GM19023 (cell line): ENCODE data around the gene ZNF598.

ENCODE experiments used
- ATAC-seq: cut with Tn5 transposase; IDR thresholded peaks from one replicate; pipeline ENCODE4 v1.9.1; 2021; ENCODE audit warnings: mild to moderate bottlenecking, moderate library complexity; ENCODE audit not compliant: unreplicated experiment

ZNF598 gene

DNA sequence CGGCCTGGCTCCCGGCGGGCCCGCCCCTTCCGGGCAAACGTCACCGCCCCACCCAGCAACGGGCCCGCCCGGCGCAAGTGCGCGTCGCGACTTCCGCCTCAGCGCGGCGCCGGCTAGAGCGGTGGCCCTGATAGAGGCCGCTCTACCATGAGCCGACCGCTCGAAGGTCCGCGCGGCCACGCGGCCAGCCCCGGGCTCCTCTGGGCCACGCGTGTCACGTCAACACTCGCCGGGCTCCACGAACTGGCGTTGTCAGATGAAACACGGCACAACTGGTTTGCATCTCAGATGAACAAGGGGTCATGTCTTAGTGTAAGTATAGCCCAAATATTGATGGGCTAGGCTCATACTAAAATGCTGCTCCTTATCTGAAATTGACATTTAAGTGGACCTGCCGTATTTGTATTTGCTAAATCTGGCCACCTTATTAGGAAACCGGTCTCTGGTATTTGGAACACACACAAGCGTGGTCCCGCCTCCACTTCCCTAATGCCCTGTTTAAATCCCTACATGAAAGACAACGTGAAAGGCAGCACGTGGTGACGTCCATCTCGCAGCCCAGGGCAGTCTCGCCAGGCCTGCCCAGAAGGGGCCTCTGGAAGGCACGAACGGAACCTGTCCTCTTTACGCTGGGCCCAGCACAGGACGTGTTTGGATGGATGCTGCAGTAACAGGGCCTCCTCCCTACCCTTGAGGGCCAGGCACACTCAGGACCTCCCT is at the start of gene ZNF598:
Gene ZNF598, minus strand, starts transcription at position 31 of the 720 bp plus-strand sequence.
- peak; percentile 91 for ATAC-seq

DNA sequence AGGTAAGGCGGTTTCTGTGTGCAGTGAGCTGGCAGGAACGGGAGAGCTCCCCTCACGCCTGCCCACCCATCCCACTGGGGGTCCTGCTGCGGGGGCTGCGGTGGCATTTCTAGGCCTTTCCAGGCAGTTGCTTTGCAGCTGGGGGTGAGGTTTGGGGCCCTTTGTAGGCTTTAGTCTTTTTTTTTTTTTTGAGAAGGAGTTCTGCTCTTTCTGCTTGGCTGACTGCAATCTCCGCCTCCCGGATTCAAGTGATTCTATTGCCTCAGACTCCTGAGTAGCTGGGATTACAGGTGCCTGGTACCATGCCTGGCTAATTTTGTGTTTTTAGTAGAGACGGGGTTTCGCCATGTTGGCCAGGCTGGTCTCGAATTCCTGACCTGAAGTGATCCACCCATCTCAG is 49.3 kb upstream of the ZNF598 start:
- no peak for ATAC-seq

DNA sequence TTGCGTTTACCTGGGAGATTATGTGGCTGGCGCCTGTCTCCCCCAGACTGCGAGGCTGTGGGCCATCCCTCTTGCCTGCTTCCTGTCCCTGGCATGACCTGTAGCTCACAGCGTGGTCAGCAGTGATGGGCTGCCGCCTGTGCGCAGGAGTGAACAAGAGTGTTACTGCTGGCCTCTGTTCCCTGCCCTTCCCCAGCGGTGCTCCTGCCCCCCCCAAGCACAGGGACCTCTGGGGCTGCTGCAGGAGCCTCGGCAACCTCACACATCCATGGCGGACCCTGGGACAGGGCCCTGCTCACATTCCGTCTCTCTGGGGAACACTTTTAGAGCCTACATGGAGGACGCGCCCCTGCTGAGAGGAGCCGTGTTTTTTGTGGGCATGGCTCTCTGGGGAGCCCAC is 48.8 kb upstream of the ZNF598 start:
- ATAC-seq, result no peak

- ATAC-seq, result no peak
These were observed 47.8 kb upstream of the ZNF598 start for GRCh38 chr16:2057438-2057837.

DNA sequence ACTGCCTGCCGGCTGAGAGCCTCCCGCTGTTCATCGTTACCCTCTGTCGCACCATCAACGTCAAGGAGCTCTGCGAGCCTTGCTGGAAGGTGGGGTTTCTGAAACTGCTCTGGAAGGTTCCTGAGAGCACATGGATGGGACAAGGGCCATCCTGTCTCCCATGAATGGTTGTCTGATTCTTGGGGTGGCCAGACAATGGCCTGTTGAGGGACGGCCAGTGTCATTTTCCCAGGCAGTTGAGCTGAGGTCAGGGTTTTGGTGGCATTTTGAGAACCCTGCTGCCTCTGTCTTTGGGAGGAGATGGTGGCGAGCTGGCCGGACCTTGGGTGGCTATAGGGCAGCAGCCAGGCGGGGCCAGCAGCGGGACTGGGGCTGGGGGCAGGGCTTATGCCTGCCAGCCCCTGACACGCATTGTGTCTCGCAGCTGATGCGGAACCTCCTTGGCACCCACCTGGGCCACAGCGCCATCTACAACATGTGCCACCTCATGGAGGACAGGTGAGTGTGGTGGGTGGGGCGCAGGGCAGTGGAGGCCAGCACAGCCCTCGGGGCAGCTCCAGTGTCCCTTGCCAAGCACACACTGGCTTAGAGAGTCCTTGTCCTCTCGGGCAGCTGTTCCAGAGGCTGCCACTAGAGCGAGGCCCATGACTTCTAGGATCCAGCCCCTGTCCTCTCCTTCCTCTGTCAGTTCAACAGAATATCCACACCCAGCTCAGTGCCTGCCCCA is 47.2 kb upstream of the ZNF598 start:
- ATAC-seq, result no peak

DNA sequence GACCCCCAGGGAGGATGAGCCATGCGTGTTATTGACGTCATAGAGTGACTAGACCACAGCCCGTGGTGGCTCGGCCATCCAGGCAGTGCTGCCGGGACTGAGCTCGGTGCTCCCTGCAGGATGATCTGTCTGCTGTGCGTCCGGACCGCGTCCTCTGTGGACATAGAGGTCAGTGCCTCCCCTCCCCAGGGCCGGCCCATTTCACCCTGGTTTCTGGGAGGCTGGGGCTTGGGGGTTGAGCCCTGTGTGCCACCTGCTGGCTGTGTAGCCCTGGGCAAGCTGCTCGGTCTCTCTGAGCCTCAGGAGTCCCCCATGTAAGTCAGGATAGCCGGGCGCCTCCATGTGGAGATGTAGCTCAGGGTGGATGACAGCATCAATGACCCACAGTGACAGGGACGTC is 46.5 kb upstream of the ZNF598 start:
- ATAC-seq, result no peak

GRCh38 chr16:2054543-2055245 is 45.1 kb upstream of the ZNF598 start:
- ATAC-seq, result no peak

DNA sequence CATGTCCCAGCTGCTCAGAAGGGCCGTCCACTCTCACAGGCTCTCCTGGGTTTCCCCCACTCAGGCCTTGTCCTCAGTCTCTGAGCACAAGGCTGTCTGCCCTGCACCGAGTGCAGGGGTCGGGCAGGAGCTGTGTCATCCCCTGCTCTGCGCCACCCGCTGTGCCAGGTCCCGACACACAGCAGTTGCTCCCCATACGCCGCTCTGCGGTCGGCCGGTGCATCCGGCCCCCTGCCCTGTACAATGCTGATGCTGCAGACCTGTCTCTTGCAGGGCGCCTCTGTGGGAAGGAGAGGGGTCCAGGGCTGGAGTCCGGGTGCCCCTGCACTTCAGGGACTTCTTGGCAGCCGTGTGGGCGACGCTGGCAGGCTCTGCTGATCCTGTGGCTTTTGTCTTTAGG is 44.3 kb upstream of the ZNF598 start:
- no peak for ATAC-seq

- ATAC-seq, result no peak
These were observed 43.6 kb upstream of the ZNF598 start for GRCh38 chr16:2053211-2053610.

DNA sequence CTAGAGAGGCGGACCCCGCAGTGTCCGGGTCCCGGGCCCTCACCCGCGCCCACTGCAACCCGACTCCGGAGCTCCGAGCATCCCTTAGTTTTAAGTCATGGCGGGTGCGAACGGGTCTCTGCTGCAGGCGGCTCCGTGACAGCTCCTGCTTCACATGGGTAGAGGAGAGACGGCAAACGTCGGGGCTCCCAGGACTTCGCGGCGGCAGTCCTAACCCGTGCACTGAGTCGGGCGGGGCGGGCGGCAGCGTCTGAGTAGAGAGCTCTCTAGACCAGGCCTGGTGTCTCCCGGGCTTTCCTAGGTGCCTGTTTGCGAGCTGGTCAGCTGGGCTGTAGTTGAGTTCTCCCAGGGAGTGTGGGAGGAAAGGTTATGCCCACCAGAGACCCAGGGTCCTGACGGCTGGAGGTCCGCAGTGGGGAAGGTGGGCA is 38.5 kb upstream of the ZNF598 start:
- ATAC-seq, result no peak

DNA sequence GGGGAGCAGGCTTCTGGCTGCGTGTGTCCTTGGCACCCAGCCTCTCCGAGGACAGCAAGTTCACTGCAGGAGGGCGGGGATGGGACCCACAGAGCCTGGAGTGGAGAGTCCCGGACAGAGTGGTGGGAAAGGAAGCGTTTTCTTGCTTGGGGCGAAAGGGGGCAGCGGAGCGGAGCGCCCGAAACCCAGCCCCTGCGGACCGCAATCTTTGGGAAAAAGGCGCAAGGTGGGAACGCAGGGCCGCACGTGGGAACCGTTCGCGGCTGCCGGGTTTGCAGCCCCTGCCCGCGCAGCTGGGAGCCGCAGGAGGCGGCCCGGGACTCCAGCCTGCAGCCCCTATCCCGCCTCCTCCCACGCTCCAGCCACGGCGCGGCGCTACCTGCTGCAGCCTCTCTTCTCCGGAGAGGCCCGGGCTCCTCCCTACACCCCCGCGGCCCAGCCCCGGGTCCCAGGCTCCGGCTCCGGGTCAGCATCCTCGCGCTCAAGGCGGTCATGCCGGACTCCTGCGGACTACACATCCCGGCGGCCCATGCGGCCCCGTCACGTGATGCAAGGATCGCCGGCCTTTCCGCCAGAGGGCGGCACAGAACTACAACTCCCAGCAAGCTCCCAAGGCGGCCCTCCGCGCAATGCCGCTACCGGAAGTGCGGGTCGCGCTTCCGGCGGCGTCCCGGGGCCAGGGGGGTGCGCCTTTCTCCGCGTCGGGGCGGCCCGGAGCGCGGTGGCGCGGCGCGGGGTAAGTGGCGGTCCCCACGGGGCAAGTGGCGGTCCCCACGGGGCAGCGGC is 37.9 kb upstream of the ZNF598 start, which contains the start of the genes NTHL1 and TSC2:
Gene NTHL1, minus strand, starts transcription at position 505 of the 786 bp plus-strand sequence. Its CDS starts 11 bp downstream, at position 494.
Gene TSC2, plus strand, starts transcription at position 656 of the 786 bp plus-strand sequence. CDS start 631 bp downstream, outside the sequence.
- peak; percentile 94 for ATAC-seq

DNA sequence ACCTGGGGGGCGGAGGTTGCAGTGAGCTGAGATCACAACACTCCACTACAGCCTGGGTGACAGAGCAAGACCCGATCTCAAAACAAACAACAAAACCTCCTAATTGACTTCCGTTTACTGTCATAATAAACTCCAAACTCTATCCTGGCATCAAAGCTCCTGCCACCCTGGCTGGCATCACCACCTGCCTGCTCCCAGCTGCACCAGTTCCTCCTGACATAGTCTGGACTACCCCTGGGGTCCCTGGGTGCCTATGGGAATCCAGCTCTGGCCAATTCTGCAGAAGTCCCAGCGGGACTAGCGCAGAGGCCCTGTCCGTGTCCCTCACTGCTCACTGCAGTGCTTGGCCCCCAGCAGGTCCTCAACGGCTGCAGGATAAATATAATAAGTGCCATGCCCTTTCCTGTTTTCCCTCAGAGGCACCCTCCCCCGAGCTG is 37.3 kb upstream of the ZNF598 start:
- no peak for ATAC-seq

DNA sequence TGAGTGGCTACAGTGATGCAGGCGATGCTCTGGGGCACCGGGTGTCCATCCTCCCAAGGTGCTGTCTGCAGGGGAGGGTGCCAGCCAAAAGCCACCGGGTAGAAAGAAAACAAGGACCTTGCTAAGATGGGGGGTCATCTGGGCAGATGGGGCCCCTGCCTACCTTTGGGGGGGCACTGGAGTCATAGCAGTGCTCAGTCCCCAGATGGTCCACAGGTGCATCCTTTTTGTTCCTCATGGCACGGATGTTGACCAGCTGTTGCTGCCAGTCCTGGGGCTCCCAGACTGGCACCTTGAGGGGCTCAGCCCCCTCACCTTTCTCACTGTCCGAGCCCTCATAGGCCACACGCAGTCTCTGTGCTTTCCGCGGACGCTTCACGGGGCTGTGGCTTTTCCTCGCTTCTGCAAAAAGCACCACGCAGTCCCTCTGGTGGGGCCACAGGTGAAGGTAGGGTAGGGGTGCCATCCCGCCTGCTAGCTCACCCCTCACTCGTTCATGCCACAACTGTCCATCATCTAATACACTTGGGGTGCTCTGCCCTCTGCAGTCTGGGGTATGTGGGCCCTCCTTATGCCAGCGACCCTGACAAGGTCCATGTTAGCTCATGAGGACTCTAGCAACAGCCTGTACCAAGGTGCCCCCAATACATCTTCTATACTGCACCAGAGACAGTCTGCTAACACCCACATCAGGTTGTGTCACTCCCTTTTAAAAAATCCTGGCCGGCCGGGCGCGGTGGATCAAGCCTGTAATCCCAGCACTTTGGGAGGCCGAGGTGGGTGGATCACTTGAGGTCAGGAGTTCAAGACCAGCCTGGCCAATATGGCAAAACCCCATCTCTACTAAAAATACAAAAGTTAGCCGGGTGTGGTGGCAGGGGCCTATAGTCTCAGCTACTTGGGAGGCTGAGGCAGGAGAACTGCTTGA is 36.6 kb upstream of the ZNF598 start:
- no peak for ATAC-seq

- ATAC-seq, result no peak
These were observed 34.9 kb upstream of the ZNF598 start for GRCh38 chr16:2044541-2044940.

- no peak for ATAC-seq
These were observed 34.2 kb upstream of the ZNF598 start for GRCh38 chr16:2043667-2044451.

DNA sequence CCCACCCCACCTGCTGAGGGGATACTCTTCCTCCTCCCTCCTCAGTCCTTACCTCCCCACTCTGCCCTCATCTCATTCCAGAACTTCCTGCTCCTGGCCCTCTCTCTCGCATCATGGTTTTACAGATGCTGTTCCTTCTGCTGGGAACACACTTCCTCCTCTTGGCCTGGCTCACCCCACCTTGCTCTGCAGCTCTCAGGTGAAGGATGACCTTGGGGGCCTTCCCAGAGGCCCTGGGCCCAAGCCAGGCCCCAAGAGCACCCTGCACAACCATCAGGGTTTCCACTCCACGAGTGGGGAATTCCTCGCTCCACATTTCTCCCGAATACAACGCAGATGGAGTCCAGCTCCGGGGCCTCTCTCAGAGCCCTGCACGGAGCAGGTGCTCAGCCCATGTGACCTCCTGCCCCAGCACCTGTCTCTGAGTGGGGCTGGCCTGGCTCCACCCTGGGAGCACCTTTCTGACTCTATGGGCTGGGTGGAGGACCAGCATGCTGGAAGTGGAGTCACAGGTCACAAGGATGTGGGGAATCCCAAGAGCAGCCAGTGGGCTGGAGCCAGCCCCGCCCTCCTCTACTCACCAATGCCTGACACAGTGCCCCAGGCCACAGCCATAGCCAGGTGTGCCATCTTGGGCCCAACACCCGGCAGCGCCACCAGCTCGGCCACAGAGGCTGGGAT is 33.5 kb upstream of the ZNF598 start:
- ATAC-seq, result no peak

GRCh38 chr16:2042171-2042985 is 32.8 kb upstream of the ZNF598 start:
- ATAC-seq, result no peak
